GM19372 (cell line): ENCODE results near the gene SLCO2B1.
"Not testable (repeated sequence)": the region's sequence is repeated elsewhere in the genome, so short reads cannot be mapped to it uniquely, and the experiment has no call there.

ENCODE experiments used
- ATAC-seq: cut with Tn5 transposase; IDR thresholded peaks from one replicate; pipeline ENCODE4 v1.9.1; 2021; ENCODE audit warnings: mild to moderate bottlenecking, low read depth, moderate library complexity; ENCODE audit not compliant: unreplicated experiment

SLCO2B1 gene

GRCh38 chr11:75150879-75151278 is at the start of gene SLCO2B1:
TSS of gene SLCO2B1 (plus strand) at chr11:75151107. CDS start at chr11:75151382, 275 bp downstream.
- ATAC-seq, result no peak

- ATAC-seq, result no peak
Measured at GRCh38 chr11:75101424-75102128, 49.3 kb upstream of the SLCO2B1 start.

- no peak for ATAC-seq
Measured at GRCh38 chr11:75103380-75104026, 47.4 kb upstream of the SLCO2B1 start.

GRCh38 chr11:75105462-75105925 is 45.4 kb upstream of the SLCO2B1 start:
- no peak for ATAC-seq

GRCh38 chr11:75105967-75106681 is 44.8 kb upstream of the SLCO2B1 start:
- ATAC-seq, result not testable (repeated sequence)

- ATAC-seq, result no peak
Measured at GRCh38 chr11:75107187-75107586, 43.7 kb upstream of the SLCO2B1 start.

- no peak for ATAC-seq
Measured at GRCh38 chr11:75112200-75112599, 38.7 kb upstream of the SLCO2B1 start.

GRCh38 chr11:75113030-75113429 is 37.9 kb upstream of the SLCO2B1 start:
- ATAC-seq, result no peak

- ATAC-seq, result no peak
Measured at GRCh38 chr11:75114465-75114864, 36.4 kb upstream of the SLCO2B1 start.

- ATAC-seq, result no peak
Measured at GRCh38 chr11:75118577-75118976, 32.3 kb upstream of the SLCO2B1 start.

- no peak for ATAC-seq
Measured at GRCh38 chr11:75126564-75126963, 24.3 kb upstream of the SLCO2B1 start.

GRCh38 chr11:75132080-75132479 is 18.8 kb upstream of the SLCO2B1 start:
- no peak for ATAC-seq

GRCh38 chr11:75133976-75134375 is 16.9 kb upstream of the SLCO2B1 start:
- no peak for ATAC-seq

- no peak for ATAC-seq
Measured at GRCh38 chr11:75135021-75135650, 15.8 kb upstream of the SLCO2B1 start.

- no peak for ATAC-seq
Measured at GRCh38 chr11:75135651-75136050, 15.3 kb upstream of the SLCO2B1 start.

GRCh38 chr11:75140269-75141138 is 10.4 kb upstream of the SLCO2B1 start:
- ATAC-seq, result no peak

GRCh38 chr11:75141166-75141565 is 9.7 kb upstream of the SLCO2B1 start:
- ATAC-seq, result no peak

GRCh38 chr11:75142714-75143419 is 8.0 kb upstream of the SLCO2B1 start:
- ATAC-seq, result no peak

- no peak for ATAC-seq
Measured at GRCh38 chr11:75143420-75143731, 7.5 kb upstream of the SLCO2B1 start.

- ATAC-seq, result no peak
Measured at GRCh38 chr11:75144716-75145014, 6.2 kb upstream of the SLCO2B1 start.
